ENCODE data around the gene S100A12. TPM values are rescaled to one million over a fixed set of nuclear protein-coding genes. Genes with fewer than 3 reads are reported as not detected.
A peak's percentile ranks its signal among the peaks of the same experiment; 100 is the strongest.
"Not testable (repeated sequence)": the region's sequence is repeated elsewhere in the genome, so short reads cannot be mapped to it uniquely, and the experiment has no call there.

Gene S100A12
- total RNA-seq, 1 donor from 2014 or later = 63.8 TPM

DNA sequence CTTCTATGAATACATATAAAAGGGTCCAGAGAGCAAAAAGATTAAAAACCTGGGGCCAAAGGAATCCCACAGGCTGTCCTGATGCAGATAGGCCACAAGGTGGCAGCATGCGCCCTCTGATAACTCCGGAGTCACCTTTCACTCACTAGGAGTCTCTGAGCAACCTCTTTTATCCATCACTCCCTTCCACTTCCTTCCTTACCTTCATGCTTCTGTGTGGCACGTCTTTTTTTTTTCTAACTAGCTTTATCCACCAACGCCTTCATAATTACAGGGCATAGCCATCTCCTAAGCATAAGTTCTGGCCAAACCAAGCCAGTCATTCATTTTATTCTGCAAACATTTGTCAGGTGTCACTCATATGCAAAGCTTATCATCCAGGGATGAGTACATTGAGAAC is 22.9 kb downstream of the S100A12 start:
- peak; percentile 34 for DNase-seq

DNA sequence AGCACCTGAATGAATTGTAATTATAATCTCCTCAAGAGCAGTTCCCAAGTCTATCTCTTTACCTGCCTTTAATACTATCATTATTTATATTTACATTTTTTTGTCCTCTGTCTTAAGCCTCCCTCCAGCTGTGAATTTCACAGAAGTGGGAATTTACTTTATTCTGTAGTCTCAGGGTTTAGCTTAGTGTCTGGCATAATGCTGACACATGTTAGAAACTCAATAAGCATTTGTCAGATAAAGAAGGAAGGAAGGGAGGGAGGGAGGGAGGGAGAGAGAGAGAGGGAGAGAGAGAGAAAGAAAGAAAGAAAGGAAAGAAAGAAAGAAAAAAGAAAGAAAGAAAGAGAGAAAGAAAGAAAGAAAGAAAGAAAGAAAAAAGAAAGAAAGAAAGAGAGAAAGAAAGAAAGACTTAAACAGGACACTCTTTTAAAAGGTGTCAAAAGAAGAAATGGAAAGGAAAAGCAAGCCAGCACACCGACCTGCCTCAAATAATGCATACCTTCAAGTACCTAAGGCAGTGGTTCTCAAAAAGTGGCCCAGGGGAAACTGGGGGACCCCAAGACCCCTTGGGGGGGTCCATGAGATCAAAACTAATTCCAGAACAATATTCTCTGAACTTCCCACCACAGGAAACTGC is 25.0 kb downstream of the S100A12 start:
- DNase-seq = no peak

DNA sequence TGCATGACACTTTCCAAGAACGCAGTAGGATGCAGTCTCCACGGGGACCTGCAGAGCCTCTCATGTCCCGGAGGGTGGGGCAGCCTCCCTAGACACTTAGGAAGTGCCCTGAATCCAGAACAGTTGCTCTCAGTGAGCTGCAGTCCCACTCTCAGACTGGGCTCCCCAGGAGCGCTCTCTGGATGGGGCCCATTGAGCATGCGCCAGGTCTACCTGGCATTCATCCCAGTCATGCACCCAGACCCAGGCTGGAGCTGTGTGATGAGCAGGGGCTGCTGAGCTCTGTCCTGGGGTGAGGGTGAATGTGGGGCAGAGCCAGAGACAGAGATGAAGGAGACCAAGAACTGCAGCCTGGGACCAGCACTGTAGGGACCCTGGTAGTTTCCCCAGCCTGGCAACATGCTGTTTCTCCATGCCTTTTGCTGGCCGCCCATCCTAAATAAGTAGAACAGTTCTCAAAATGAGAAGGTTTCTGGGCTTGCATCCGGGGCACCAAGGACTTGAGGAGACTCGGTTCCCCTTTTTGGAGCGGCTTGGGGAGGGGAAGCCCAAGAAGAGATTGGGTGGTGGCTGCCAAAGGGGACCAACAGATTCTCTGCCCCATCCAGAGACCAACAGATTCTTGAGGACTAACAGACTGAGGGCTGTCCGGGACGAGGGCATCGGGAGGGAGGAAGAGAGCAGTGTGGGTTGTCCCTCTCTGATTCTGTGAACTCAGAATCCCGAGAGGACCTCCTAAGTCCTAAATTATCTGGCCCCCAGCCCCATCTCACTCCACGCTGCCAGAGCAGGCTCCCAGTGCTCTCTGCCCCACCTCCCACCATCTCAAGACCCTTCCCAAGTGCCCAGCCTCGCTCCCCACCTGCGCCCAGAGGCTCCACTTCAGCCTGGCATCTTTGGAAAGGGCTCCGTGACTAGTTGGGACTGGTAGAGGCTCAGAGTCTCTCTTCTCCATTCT is 25.8 kb downstream of the S100A12 start:
- DNase-seq = no peak

GRCh38 chr1:153348511-153349362 is 26.7 kb downstream of the S100A12 start, which contains the start of gene PGLYRP4:
TSS of gene PGLYRP4 (minus strand) at chr1:153348841. CDS start at chr1:153347932, 909 bp downstream.
- DNase-seq = no peak

DNA sequence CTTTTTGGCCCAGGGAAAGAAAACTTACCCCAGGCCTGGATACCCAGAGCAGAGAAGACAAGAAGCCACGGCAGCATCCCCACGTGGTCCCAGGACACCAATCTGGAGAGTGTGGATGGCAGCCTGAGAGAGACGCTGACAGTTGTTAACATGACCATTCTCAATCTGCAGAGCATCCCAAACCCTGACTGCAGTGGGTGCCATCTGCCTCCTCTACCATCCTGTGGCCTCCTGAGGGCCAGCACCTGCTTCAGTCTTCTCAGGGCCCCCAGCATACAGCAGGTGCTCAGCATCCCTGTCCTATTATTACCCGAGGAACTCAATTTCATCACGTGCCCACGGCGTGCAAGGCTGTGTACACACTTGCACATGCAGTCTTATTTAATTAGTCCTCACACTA is 27.6 kb downstream of the S100A12 start:
- DNase-seq = no peak

- DNase-seq = not testable (repeated sequence)
Observed at GRCh38 chr1:153347049-153347448, 28.4 kb downstream of the S100A12 start.

GRCh38 chr1:153346077-153346723 is 29.2 kb downstream of the S100A12 start:
- no peak for DNase-seq

DNA sequence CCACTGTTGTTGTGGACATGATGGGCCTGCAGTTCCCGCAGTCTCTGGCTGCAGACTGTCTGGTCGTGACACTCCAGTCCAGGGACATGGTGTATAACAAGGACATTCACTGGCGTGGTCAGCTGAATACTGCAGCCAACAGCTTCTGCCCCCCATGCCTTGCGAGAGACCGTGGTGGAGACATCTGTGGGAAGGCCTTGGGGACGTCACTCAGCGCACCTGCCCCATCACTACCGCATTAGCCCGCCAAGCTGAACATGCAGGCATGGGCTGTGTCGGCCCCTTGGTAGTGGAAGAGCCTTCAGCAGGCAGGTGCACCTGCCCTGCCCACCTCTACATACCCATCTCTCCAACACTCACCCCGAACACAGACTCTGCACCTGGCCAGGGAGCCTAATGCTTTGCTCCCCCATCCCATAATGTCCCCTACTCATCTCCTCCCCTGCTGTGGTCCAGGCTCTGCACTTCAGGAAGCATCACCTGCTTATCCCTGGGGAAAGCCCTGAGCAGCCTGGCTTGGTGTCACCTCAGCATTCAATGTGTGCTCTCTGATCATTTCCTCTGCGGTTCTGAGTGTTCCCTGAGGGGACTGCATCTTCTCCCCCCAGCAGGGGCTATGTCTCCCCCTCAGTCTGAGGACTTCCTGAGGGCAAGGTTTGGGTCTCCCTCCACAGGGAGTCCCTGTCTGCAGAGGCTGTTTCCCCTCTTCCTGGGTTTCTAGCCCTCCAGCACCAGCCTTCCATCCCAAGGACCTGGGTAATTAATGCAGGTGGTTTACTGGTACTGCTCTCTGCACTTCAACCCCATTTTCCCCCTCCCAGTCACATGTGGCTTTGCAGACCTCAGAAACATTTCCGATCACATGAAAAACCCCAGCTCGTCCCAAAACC is 30.0 kb downstream of the S100A12 start:
- no peak for DNase-seq

GRCh38 chr1:153344718-153345025 is 30.7 kb downstream of the S100A12 start:
- no peak for DNase-seq

- no peak for DNase-seq
Observed at GRCh38 chr1:153343811-153344717, 31.4 kb downstream of the S100A12 start.

GRCh38 chr1:153343040-153343681 is 32.3 kb downstream of the S100A12 start:
- DNase-seq = no peak

DNA sequence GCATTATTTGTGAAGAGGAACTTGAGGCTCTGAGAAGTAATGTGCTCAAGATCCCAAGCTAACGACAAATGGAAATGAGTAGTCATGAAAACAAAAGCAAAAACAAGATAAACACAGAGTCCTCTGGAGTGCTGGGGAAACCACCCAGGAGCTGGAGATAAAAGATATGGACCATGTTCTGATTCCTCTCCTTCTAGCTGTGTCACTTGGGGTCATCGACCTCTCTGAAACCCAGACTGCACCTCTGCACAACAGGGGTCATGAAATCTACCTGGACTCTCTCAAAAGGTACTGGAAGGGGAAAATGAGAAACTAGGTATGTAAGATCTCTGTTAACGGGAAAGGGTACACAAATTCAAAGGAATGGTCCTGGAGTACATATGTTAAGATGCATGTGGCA is 33.2 kb downstream of the S100A12 start:
- no peak for DNase-seq

GRCh38 chr1:153341431-153341934 is 33.9 kb downstream of the S100A12 start:
- DNase-seq = no peak

DNA sequence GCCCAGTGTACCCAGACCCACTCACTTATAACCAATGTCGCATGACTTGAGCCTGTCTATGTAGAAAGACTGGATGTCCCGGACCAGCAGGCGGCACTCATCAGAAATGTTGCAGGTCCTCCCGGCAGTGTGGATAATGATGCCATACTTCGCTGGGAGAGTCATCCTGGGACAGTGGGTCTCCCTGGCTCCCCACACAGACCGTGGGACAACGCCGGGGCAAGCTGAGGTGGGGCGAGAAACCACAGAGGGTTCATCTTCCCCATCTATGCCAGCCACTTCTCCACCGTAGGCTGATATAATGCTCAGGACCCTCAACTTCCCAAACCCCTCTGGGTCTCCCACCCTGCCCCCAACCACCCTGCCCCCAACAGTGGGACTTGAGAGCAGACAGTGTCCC is 35.1 kb downstream of the S100A12 start:
- no peak for DNase-seq

- DNase-seq = no peak
Observed at GRCh38 chr1:153339802-153340201, 35.6 kb downstream of the S100A12 start.

DNA sequence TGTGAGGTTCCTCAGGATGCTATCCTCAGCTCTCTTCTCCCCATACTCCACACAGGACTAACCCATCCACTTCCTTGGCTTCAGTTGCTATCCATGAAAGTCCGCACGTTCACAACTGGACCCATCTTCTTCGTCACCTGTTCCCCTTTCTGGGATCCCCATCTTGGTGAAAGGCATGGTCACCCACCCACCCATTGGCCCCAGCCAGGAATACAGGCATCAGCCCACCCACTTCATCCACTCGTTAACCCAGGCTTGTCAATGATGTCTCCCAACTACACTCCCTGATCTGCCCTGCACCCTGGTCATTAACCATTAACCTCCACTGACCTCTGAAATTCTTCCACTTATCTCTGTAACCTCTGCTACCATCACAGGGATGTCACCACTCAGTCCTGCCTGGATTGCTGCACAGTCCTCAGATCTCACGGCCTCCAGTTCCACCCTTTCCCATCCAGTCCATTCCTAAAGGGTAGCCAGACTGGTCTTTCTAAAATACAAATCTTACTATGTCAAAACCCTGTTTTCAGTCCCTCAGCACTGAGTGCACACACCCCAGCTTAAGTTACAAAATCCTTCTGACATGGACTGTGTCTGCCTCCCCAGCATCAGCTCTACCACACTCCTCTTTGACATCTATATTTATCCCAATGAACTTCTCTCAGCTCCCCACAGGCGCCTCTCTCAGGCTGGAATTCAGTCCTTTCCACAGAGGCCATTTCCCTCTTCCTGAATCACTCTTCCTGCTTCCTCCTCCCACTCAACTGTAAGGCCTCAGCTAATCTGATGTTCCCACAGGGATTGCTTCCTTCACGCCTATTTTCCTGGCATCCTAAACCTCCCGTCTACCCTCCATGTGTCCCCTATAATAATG is 37.2 kb downstream of the S100A12 start:
- no peak for DNase-seq

DNA sequence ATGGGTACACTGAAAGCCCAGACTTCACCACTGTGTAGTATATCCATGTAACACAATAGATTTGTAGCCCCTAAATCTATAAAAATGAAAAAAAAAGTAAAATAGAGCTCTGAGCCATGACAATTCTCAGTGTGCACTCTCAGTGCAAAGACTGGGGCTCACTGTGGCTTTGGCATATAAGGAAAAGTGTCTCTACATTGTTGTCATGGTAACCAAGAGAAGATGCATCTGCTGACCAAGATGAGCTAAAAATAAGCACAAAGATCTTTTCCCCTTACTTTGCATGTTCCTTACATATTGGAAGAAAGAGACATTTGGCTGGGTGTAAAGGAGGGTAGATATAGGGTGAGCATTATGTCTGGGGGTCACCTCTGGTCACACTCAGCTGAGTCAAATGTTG is 38.8 kb downstream of the S100A12 start:
- DNase-seq = no peak

DNA sequence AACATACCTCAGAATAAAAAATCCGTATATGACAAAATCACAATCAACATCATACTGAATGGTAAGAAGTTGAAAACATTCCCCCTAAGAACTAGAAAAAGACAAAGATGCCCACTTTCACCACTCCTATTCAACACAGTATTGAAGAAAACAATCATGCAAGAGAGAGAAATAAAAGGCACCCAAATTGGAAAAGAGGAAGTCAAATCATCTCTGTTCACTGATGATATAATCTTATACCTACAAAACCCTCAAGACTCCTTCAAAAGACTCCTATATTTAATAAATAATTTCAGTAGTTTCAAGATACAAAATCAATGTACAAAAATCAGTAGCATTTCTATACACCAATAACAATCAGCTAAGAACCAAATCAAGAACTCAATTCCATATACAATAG is 41.5 kb downstream of the S100A12 start:
- no peak for DNase-seq

Measured in skin of body (tissue), 2 donors.